ENCODE results near the gene DCUN1D3. TPM values are rescaled to one million over a fixed set of nuclear protein-coding genes. Genes with fewer than 3 reads are reported as not detected.
A peak's percentile ranks its signal among the peaks of the same experiment; 100 is the strongest.

The DCUN1D3 gene
- total RNA-seq, 4 donors from 2014 or later = 14.7 to 38.0 (median 21.5) TPM

DNA sequence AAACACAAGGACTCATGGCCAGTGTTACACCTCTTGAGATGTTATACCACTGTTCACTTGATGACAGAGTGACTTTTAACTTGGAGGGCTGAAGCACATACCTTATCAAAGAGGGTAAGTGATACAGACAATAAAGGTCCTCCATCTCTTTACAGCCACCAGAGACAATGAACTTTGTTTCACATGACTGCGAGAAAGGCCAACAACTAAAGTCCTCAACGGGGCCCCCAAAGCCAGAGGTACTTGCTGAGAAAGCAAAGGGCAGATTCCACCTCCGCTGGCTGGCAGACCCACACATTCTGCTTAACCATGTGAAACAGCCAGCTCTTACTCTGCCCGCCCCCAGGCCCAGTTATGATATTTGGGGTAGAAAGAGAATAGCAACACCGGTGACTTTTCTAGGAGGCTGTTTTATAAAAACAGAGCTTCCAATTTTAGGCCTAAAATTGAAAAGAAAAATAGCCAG lies 21.4 kb downstream of the DCUN1D3 start:
- peaks cover 0 to 11% of the 10 kb centered on the region in 2 donors for H3K4me1 ChIP-seq
- no peak for TF ChIP-seq CTCF (IDR thresholded peaks at IDR 0.05)
- TF ChIP-seq POLR2A (IDR thresholded peaks at IDR 0.05) = no peak
- intact Hi-C loops (cut with DNase I; ENCODE audit: low total_unique reads) = no loop called here
- H3K4me3 ChIP-seq = no peak overlapping the region
- no peak for DNase-seq
- no peaks in the 10 kb centered on the region for H3K9me3 ChIP-seq
- peak overlapping the region; percentile 77 to 79 for H3K27ac ChIP-seq
- H3K36me3 ChIP-seq = no peaks in the 10 kb centered on the region
- H3K27me3 ChIP-seq = no peaks in the 10 kb centered on the region

- Histone ChIP-seq H3K36me3 (no peaks in the 10 kb centered on the region), H3K27me3 (no peaks in the 10 kb centered on the region), H3K4me1 (peaks cover 0 to 4% of the 10 kb centered on the region in 2 donors), H3K9me3 (no peaks in the 10 kb centered on the region), H3K27ac (no peak overlapping the region), H3K4me3 (no peak overlapping the region)
- intact Hi-C loops (cut with DNase I; ENCODE audit: low total_unique reads) = no loop called here
- DNase-seq = no peak
- TF ChIP-seq POLR2A (IDR thresholded peaks at IDR 0.05) (no peak), CTCF (IDR thresholded peaks at IDR 0.05) (no peak)
Observed at GRCh38 chr16:20875355-20875650, 24.9 kb downstream of the DCUN1D3 start.

DNA sequence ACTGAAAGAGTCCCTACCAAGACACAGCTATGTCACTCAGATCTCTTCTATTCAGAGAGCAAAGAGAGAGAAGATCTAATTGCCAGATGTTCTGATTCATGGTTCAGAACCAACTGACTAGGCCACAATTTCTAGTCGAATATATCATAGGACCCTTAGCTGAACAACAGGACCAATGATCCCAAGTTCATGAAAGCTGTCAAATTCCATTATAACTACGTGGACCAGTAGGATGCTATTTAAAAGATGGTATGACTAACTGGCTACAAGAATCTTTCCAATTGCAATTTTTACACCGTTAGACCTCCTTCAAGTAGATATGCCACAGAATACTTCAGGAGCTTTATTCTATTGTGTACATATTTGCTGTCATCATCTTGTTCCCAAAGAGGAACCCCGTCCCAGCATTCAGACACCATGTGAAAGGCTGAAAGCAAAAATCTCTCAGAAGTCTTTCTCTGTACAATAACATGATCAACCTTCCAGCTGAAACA lies 26.0 kb downstream of the DCUN1D3 start:
- Histone ChIP-seq H3K27me3 (no peaks in the 10 kb centered on the region), H3K4me1 (peaks cover 0 to 2% of the 10 kb centered on the region in 2 donors), H3K9me3 (no peaks in the 10 kb centered on the region), H3K4me3 (no peak overlapping the region), H3K36me3 (no peaks in the 10 kb centered on the region), H3K27ac (no peak overlapping the region)
- no peak for TF ChIP-seq CTCF (IDR thresholded peaks at IDR 0.05)
- no peak for TF ChIP-seq POLR2A (IDR thresholded peaks at IDR 0.05)
- intact Hi-C loops (cut with DNase I; ENCODE audit: low total_unique reads) = no loop called here
- no peak for DNase-seq

DNA sequence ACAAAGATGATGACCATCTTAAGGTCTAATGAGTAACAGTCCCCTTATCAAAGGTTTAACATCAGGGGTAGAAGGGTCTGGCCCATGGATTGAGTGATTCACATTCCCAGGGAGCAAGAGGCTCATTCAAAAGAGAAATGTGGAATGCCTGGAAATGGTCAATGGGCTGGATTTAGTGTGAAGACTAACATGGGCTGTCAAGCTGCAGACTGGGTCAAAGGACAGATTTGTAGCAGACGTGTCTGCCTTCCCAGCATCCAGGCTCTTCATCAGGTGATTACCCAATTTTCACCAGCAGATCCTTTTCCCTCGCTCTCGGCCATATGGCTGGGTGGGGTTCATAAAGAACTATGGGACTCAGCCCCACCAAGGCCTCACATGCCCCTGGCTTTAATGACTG lies 26.8 kb downstream of the DCUN1D3 start:
- Histone ChIP-seq H3K27ac (no peak overlapping the region), H3K4me3 (no peak overlapping the region), H3K36me3 (no peaks in the 10 kb centered on the region), H3K9me3 (no peaks in the 10 kb centered on the region), H3K4me1 (peaks cover 0 to 10% of the 10 kb centered on the region in 2 donors), H3K27me3 (no peaks in the 10 kb centered on the region)
- no peak for DNase-seq
- TF ChIP-seq POLR2A (IDR thresholded peaks at IDR 0.05) (no peak), CTCF (IDR thresholded peaks at IDR 0.05) (no peak)
- intact Hi-C loops (cut with DNase I; ENCODE audit: low total_unique reads) = no loop called here

- no peak overlapping the region for H3K4me3 ChIP-seq
- H3K27ac ChIP-seq = peak overlapping the region; percentile 63 to 72
Observed at GRCh38 chr16:20871941-20872815, 28.0 kb downstream of the DCUN1D3 start.

More at GRCh38 chr16:20871941-20872815, 28.0 kb downstream of the DCUN1D3 start:
- Histone ChIP-seq H3K9me3 (no peaks in the 10 kb centered on the region), H3K36me3 (no peaks in the 10 kb centered on the region), H3K4me1 (peaks cover 0 to 19% of the 10 kb centered on the region in 2 donors), H3K27me3 (no peaks in the 10 kb centered on the region)
- DNase-seq = no peak
- intact Hi-C loops (cut with DNase I; ENCODE audit: low total_unique reads) = no loop called here
- TF ChIP-seq POLR2A (IDR thresholded peaks at IDR 0.05) = no peak
- no peak for TF ChIP-seq CTCF (IDR thresholded peaks at IDR 0.05)

Measured in uterus (tissue), 4 donors.